ENCODE data around the gene GLI3. TPM values are rescaled to one million over a fixed set of nuclear protein-coding genes. Genes with fewer than 3 reads are reported as not detected.

The GLI3 gene
- polyA plus RNA-seq, 1 experiment: 6.0 TPM

GRCh38 chr7:42233695-42234331 is 3.2 kb downstream of the GLI3 start:
- DNase-seq (ENCODE audit: low read depth, low spot score): no peak
- ChIA-PET CTCF (interaction anchor here (0.6 to 3.4 kb wide), 6 partner anchors 9 to 293 kb away, joined by 3 to 22 read pairs (median 4); no protein-coding TSS in a partner anchor), POLR2A (interaction anchor here (1.5 kb wide), 1 partner anchor 10 kb away, joined by 3 read pairs; no protein-coding TSS in a partner anchor)
- Histone ChIP-seq H3K4me3 (ENCODE audit: low read depth, low read length) (no peak overlapping the region), H3K27ac (ENCODE audit: low read depth, low read length) (no peak overlapping the region), H3K9me3 (ENCODE audit: control insufficient read depth, insufficient read depth, low read length) (no peaks in the 10 kb centered on the region; the same call in 1 of the 2 replicates), H3K27me3 (ENCODE audit: control insufficient read depth, insufficient read depth, low read length) (no peaks in the 10 kb centered on the region)
- TF ChIP-seq CTCF (IDR thresholded peaks at IDR 0.05; ENCODE audit: low read depth, low read length): no peak

DNA sequence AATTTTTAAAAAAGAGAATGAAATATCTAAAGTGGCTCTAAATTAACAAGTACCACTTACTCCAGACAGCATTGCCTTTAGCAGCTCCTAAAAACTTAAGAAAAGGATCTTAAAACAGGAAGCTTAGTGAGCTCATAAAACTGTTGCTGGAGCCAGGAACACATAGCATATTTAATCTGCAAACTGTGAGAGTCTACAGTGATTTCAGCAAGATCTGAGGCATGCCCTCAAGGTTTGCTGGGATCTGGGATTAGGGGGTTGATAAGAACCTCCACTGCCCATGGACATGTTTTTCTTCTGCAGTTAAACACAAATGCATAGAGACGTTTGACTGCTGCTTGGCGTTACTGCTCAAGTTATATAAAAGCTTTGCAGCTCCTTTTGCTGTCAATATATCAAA is 3.8 kb downstream of the GLI3 start:
- no peaks in the 10 kb centered on the region; the same call in 1 of the 2 replicates for H3K9me3 ChIP-seq (ENCODE audit: control insufficient read depth, insufficient read depth, low read length)
- ChIA-PET POLR2A (interaction anchor here (1.5 kb wide), 1 partner anchor 9 kb away, joined by 3 read pairs; no protein-coding TSS in a partner anchor), CTCF (interaction anchor here (0.6 to 3.4 kb wide), 5 partner anchors 10 to 292 kb away, joined by 3 to 22 read pairs (median 4); no protein-coding TSS in a partner anchor)
- H3K27me3 ChIP-seq (ENCODE audit: control insufficient read depth, insufficient read depth, low read length): no peaks in the 10 kb centered on the region
- no peak overlapping the region for H3K27ac ChIP-seq (ENCODE audit: low read depth, low read length)
- no peak for TF ChIP-seq CTCF (IDR thresholded peaks at IDR 0.05; ENCODE audit: low read depth, low read length)
- no peak for DNase-seq (ENCODE audit: low read depth, low spot score)
- no peak overlapping the region for H3K4me3 ChIP-seq (ENCODE audit: low read depth, low read length)

GRCh38 chr7:42232275-42232674 is 4.7 kb downstream of the GLI3 start:
- no peak for DNase-seq (ENCODE audit: low read depth, low spot score)

GRCh38 chr7:42231043-42231787 is 5.8 kb downstream of the GLI3 start:
- ChIA-PET CTCF (interaction anchor here (0.7 to 3.4 kb wide), 3 partner anchors 252 to 290 kb away, joined by 4 to 22 read pairs (median 13); no protein-coding TSS in a partner anchor), POLR2A (no interaction called here)
- H3K27ac ChIP-seq (ENCODE audit: low read depth, low read length): no peak overlapping the region
- H3K4me3 ChIP-seq (ENCODE audit: low read depth, low read length): no peak overlapping the region
- DNase-seq (ENCODE audit: low read depth, low spot score): no peak
- H3K27me3 ChIP-seq (ENCODE audit: control insufficient read depth, insufficient read depth, low read length): no peaks in the 10 kb centered on the region
- no peak for TF ChIP-seq CTCF (IDR thresholded peaks at IDR 0.05; ENCODE audit: low read depth, low read length)
- no peaks in the 10 kb centered on the region; the same call in 1 of the 2 replicates for H3K9me3 ChIP-seq (ENCODE audit: control insufficient read depth, insufficient read depth, low read length)

More at GRCh38 chr7:42232275-42232674, 4.7 kb downstream of the GLI3 start:
- Histone ChIP-seq H3K4me3 (ENCODE audit: low read depth, low read length) (no peak overlapping the region), H3K9me3 (ENCODE audit: control insufficient read depth, insufficient read depth, low read length) (no peaks in the 10 kb centered on the region; the same call in 1 of the 2 replicates), H3K27me3 (ENCODE audit: control insufficient read depth, insufficient read depth, low read length) (no peaks in the 10 kb centered on the region), H3K27ac (ENCODE audit: low read depth, low read length) (no peak overlapping the region)
- TF ChIP-seq CTCF (IDR thresholded peaks at IDR 0.05; ENCODE audit: low read depth, low read length): no peak
- CTCF ChIA-PET: interaction anchor here (0.6 to 3.4 kb wide), 3 partner anchors 254 to 652 kb away, joined by 3 to 22 read pairs (median 13); no protein-coding TSS in a partner anchor
- POLR2A ChIA-PET: interaction anchor here (0.6 kb wide), 1 partner anchor 31 kb away, joined by 3 read pairs; no protein-coding TSS in a partner anchor

Data from AG04450 (cell line).